Left kidney (tissue), 2 donors: ENCODE data around the gene RASA4B. TPM values are rescaled to one million over a fixed set of nuclear protein-coding genes. Genes with fewer than 3 reads are reported as not detected.
"Not testable (repeated sequence)": the region's sequence is repeated elsewhere in the genome, so short reads cannot be mapped to it uniquely, and the experiment has no call there.

Experiments used
- DNase-seq: peaks from one replicate; pipeline ENCODE4 v3.0.0-alpha.2; 2013
- polyA plus RNA-seq: library from polyadenylated mRNA; unstranded; fragments of 120-200 nt; gene quantifications from one replicate; pipeline ENCODE4 v1.2.1, GENCODE V29; 2013; ENCODE audit not compliant: insufficient read length

Gene RASA4B
- polyA plus RNA-seq, 1 donor, result 8.6 TPM

GRCh38 chr7:102474736-102475435 is 42.7 kb downstream of the RASA4B start:
- DNase-seq, result not testable (repeated sequence)

DNA sequence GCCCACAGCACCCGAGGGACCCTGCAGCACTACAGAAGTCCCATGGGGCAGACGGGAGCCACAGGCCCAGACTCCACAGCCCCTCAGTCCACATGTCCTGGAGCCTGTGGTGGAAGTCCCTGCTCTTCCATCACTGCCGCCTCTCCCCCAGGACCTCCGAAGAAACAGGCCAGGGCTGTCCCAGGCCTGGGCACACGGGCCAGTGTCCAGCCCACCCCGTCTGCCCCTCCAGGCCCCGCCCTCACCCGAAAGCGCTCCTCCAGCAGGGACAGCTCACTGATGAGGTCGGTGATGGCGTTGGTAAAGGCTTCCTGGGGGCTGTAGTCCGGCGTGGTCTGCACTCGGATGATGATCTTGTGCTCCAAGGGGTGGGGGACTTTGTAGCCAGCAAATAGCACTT is 43.5 kb downstream of the RASA4B start:
- not testable (repeated sequence) for DNase-seq

DNA sequence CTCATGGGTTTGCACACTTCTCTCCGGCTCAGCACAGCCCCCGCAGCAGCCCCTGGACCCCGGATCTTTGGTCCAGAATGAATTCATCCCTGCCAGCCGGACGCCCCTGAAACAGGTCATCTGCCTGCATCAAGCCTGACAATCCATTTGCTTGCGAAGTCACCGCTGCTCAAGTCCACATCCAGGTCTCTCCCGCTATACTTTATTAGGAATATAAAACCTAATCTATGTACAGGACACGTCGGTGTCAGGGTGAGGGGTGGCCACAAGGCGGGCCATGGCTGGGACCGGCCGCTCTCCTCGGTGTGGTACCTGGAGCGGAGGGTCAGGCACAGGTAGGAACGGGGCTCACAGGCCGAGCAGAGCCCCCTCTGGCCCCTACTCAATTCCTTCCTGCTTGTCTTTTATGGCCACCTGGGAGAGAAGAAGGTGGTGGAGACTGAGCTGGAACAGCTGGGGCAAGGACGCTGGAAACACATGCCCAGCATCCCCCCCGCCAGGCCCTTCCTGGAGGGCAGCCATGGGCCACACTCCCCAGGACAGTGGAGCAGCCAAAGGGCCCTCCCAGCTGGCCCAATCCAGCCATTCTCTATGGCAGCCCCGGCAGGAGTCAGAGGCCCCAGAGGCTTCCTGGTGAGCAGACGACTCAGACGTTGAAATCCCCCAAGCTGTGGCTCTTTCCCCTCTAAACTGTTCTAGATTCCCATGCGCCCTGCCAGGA is 44.1 kb downstream of the RASA4B start:
- DNase-seq, result no peak

- no peak for DNase-seq
Observed at GRCh38 chr7:102472126-102473041, 45.2 kb downstream of the RASA4B start.

GRCh38 chr7:102471791-102472125 is 45.8 kb downstream of the RASA4B start:
- DNase-seq, result no peak

GRCh38 chr7:102469972-102470825 is 47.4 kb downstream of the RASA4B start:
- DNase-seq, result no peak

DNA sequence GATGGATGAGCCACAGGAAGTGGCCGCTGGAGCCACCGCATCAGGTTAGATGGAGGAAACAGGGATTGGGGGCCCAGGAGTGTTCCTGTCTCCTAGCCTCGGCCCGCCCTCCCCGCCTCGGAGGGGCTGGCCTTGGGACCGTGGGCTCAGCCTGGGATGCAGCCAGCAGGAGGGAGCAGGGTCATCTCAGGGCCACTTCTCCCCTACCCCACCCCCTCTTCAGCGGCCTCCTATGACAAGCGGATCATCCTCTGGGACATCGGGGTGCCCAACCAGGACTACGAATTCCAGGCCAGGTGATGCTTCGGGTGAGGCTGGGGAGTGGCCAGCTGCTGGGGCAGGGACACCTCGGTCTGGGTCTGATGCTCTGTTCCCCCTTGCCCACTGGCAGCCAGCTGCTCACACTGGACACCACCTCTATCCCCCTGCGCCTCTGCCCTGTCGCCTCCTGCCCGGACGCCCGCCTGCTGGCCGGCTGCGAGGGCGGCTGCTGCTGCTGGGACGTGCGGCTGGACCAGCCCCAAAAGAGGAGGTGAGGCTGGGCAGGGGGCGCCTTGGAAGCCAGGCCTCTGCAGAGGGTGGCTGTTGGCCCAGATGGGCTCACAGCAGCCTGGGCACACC is 48.1 kb downstream of the RASA4B start:
- no peak for DNase-seq

DNA sequence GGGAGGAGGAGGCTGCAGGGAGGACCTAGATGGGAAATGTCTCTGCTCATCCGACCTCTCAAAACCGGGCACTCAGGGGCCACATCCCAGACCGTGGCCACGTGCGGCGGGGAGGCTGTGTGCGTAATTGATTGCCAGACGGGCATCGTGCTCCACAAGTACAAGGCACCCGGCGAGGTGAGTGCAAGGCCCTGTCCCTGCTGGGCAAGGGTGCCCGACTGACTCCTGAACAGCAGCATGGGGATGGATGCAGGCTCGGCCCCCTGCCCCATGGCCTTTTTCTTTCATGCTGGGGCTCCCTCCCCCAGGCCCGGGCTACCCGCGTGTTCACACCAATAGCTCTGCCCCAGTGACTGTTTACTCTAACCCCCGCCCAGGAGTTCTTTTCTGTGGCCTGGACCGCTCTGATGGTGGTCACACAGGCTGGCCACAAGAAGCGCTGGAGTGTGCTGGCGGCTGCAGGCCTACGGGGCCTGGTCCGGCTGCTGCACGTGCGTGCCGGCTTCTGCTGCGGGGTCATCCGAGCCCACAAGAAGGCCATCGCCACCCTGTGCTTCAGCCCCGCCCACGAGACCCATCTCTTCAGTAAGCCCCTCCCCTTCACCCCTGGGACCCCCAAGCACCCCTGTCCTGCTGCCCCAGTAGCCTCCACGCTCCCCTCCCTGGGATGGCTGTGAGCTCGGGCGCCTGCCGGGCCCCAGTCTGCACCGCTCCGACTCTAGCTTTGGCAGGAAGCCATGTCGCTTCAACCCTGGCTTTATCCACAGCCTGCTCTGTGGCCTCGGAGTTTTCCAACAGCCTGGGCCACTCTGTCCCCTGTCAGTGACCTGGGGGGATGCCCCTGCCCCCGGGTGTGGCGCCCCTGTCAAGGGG is 48.9 kb downstream of the RASA4B start:
- no peak for DNase-seq

DNA sequence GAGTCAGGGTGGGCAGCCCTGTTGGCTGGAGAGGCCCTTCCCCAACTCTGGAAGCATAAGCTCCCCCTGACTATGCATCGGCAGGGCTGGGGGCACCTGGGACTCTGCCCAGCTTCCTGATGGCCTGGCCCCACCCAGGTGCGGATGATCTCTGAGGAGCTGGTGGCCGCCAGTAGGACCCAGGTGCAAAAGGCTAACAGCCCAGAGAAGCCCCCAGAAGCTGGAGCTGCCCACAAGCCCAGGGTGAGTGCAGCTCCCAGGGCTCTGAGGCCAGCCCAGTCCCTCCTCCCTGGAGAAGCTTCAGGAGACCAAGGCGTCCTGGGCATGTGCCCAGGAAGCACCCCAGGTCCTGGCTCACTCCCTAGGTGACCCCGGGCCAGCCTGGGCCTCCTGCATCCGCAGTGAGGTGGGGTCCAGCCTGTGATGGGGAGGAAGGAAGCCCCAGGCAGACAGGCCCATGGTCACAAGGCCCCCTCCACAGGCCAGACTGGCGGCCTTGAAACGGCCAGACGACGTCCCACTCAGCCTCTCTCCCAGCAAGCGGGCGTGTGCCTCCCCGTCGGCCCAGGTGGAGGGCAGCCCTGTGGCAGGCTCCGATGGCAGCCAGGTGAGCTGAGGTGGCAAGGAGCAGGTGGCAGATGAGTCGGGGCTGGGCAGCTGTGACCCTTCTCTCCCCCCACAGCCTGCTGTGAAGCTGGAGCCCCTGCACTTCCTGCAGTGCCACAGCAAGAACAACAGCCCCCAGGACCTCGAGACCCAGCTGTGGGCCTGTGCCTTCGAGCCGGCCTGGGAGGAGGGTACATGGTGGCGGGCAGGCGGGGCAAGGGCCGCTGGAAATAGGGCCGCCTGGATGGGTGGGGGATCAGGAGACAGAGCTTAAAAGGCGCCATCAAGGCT is 49.7 kb downstream of the RASA4B start:
- no peak for DNase-seq

GRCh38 chr7:102466097-102466496 is 51.5 kb downstream of the RASA4B start:
- DNase-seq, result no peak

GRCh38 chr7:102464577-102465280 is 52.8 kb downstream of the RASA4B start, which contains the start of the genes ALKBH4 and LRWD1:
ALKBH4 (minus strand) TSS chr7:102464863; CDS start chr7:102464836, 27 bp downstream.
LRWD1 (plus strand) TSS chr7:102464984; CDS start chr7:102465081, 97 bp downstream.
- DNase-seq, result peak; percentile 86

DNA sequence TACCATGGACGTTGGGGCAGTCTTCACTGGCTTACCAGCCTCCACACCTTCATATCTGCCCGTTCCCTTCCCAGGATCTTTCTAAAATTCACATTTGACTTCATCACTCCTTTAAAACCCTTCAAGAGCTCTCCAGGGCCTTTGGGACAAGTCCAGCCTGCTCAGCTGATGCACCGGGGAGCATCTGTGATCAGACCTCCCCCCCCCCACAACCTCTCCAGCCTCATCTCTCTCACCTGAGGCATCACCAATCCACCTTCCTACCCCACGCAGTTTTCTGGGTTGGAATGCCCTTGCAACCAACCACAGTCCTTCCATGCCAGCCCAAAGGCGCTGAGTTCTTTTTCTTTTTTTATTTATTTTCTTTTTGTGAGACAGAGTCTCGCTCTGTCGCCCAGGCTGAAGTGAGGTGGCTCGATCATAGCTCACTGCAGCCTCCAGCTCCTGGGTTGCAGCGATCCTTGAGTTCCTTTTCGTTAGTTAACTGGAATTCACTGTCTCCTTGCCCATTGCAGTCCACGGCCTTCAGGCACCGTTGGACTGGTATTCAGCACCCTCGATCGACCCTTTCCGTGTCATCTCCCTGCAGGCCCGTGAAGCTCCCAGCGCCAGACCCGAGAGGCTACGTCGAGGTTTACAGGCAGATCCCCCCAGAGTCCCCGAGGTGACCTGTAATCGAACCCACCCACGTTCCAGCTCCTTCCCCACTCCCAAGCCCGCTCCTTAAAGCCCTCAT is 53.6 kb downstream of the RASA4B start:
- DNase-seq, result no peak

DNA sequence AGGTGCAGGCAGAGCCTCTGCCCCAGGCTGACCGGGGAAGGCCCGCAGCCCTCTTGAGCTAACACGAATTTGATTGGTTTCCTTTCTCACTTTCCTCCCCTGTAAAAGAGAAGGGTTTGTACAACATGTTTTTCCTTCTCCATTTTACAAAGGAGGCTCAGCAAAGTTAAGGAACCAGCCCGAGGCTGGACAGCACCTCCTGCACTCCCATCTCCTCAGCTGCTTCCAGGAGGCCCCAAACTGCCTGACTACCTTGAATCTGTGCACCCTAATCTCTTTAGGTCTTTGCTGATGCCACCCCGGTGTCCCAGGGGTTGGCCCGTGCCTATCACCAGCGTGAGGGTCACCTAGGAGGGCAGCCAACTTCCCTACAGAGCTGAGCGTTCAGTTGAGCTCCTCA is 57.1 kb downstream of the RASA4B start:
- no peak for DNase-seq

DNA sequence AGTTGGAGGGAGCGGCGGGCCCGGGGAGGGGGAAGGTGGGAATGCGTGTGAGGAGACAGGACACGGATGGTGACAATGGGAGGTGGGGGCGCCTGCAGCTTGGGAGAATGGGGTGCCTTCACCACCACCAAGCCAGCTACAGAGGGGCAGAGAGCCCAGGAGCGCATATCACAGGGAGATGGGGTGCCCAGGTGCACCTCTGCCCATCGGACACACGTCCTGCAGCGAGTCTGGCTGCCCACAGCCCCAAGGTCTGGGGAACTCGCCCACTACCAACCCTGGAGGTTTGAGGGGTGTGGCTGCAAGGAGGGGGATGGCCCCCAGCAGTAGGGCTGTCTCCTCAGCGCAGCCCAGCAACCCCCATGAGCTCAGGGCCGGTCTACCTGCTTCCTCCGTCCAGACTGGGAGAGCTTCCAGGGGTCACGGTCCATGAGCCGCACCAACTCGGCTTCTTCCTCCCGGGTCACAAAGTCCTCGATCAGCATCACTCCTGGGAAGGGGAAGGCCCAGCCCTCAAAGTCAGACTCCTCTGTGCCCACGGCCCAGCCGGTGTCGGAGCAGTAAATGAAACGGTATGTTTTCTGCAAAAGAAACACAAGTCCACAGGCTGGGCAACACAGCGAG is 58.2 kb downstream of the RASA4B start:
- DNase-seq, result no peak

- no peak for DNase-seq
Observed at GRCh38 chr7:102457352-102457924, 60.1 kb downstream of the RASA4B start.

GRCh38 chr7:102456327-102456726 is 61.2 kb downstream of the RASA4B start:
- DNase-seq, result no peak

GRCh38 chr7:102455596-102455995 is 62.0 kb downstream of the RASA4B start:
- DNase-seq, result no peak
